GM18505 (cell line): ENCODE data around the gene HSH2D.

Experiments
- ATAC-seq: cut with Tn5 transposase; IDR thresholded peaks from one replicate; pipeline ENCODE4 v1.9.1; 2021; ENCODE audit not compliant: unreplicated experiment
- POLR2A ChIP-seq: IDR thresholded peaks from 4 replicates; pipeline ENCODE4 v1.6.1; 2011; ENCODE audit warnings: borderline replicate concordance; ENCODE audit not compliant: insufficient read depth, insufficient read length; ENCODE audit errors: extremely low read depth

The HSH2D gene

DNA sequence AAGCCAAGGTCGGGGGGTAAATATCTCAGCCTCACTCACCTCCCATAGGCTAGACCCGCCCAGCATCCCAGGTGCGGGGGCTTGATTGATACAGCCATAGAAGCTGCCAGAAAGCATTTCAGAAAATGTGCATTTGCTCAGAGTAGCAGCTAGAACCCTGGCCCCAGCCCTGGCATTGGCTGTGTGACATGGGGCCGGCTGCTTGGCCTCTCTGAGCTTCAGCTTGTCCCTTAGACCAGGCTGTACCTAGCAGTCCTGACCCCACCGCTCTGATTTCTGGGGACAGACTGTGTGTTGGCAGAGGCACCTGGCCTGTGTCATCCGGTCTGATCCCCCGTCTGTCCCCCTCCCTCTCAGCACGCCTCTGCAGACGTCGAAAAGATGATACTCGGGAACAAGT lies 16.4 kb upstream of the HSH2D start:
- no peak for ATAC-seq
- no peak for TF ChIP-seq POLR2A

DNA sequence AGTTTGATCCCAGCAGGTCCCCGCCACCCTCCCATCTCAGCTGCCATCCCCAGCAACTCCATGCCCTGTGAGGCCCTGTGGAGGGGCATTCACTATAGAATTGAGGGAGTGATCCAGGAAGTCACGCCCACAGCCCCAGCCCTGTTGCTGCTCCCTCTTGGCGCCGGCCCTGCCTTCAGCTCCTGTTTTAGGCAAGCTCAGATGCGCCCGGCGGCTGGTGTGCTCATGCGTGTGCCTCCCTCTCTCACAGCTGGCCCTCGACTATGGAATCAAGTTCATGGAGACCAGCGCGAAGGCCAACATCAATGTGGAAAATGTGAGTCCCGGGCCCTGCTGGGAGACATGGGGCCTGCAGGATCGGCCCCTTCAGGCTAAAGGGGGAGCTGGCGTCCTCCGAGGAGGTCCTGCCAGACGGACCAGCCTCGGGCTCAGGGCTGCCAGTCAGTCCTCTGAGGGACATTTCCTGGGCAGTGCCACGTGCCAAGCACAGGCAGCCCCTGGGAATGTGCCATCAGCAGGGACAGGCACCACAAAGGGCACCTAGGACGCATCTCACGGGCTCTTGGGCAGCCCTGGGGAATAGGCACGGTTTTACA lies 15.6 kb upstream of the HSH2D start:
- TF ChIP-seq POLR2A, result no peak
- no peak for ATAC-seq

DNA sequence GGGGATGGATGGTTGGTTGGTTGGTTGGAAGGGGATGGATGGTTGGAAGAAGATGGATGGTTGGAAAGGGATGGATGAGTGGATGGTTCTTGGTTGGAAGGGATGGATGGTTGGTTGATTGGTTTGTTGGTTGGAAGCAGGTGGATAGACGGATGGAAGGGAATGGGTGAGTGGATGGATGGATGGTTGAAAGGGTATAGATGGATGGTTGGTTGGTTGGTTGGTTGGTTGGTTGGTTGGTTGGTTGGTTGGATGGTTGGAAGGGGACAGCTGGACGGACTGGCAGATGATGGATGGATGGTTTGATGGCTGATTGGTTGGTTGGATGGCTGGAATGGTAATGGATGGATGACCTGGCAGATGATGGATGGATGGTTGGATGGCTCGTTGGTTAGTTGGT lies 11.8 kb upstream of the HSH2D start:
- TF ChIP-seq POLR2A, result no peak
- ATAC-seq, result no peak

DNA sequence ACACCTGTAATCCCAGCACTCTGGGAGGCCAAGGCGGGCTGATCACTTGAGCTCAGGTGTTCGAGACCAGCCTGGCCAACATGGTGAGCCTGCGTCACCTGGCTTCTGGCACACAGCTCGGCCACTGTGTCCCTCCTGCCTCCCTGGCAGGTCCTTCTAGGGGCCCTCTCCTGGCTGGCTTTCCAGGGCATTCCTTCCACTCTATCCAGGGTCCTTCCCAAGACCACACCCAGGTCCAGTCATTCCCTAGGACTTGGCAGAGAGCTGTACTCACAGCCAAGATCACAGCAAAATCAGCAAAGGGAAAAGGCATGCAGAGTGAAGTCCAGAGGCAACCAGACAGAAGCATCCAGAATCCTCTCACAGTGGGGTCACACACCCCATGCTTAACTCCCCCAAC lies 9.7 kb upstream of the HSH2D start:
- no peak for TF ChIP-seq POLR2A
- ATAC-seq, result no peak

DNA sequence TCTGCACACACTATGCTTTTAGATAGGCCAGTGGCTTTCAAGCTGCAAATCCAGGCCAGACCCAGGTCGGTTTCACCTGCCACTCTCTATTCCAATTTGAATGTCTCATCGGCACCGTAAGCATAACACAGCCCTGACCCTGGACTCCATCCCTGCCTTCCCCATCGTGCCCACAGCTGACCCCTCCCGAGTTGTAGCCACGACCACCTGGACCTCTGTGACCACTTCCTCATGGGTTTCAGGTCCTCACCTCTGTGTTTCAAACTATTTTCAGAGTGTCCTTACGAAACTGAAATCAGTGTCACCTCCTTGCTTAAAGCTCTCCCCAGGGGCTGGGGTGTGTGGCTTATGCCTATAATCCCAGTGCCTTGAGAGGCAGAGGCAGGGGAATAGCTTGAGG lies 9.0 kb upstream of the HSH2D start:
- ATAC-seq, result no peak
- no peak for TF ChIP-seq POLR2A

DNA sequence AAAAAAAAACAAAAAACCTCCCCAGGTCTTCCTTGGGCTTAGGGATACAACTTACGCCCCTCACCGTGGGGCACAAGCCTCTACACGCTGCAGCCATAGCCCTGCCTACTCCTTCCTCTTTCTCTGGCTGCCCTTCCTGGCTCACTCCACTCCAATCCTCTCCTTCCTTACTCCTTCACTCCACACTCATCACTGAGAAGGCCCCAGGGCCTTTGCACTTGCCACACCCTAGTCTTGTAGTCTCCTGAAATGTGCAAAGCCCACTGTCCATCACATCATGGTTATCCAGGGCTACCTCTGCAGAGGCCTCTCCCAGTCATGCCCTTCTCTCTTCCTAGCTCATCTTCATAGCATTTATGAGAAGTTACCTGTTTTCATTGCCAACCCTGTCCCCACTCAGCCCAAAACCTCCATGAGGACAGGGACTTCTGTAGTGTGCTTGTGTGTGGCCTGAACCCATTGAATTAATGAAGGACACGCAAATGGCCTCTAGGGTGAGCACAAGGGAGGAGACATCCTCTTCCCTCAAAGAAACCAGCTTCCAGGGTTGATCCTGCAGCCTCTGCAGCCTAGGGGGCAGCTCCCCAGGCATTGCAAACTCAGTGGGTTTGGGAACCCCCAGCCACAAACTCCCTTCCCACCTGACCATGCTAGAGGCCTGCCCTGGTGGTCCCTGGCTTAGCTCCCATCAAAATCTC lies 7.9 kb upstream of the HSH2D start:
- no peak for TF ChIP-seq POLR2A
- no peak for ATAC-seq

DNA sequence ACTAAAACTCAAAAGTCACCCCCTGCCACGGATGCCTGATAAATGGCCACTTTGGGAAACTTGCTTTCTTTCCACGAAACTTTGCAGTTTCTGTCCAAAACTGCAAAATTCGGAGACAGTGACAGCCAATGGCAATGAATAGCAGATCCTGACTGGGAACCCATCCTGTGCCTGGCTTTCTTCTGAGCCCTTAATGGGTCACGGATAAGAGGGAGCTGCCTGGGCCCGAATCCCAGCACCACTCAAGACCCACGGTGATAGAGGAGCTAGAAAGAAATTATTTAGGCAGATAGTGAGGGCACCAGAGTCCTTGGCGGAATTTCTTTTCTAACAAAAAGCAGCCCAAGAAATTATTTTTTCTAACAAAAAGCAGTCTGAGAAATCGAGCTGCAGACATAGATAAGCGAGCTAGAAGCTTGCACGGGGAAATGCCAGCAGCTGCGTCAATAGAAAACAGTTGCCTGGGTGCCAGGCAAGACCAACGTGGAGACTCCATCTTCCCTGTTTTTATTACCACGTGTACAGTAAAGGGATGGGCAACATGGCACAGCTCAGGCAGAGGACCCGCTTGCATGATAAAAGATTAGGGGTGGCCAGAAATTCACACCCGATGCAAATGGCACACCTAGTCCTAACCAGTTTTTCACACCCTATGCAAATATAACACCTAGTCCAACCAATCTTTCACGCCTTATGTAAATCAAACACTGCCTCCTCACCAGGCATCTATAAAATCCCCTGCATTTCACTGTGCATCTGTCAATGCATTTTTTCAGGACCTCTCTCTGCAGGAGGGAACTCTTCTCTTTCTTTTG lies 7.1 kb upstream of the HSH2D start:
- TF ChIP-seq POLR2A, result no peak
- no peak for ATAC-seq

DNA sequence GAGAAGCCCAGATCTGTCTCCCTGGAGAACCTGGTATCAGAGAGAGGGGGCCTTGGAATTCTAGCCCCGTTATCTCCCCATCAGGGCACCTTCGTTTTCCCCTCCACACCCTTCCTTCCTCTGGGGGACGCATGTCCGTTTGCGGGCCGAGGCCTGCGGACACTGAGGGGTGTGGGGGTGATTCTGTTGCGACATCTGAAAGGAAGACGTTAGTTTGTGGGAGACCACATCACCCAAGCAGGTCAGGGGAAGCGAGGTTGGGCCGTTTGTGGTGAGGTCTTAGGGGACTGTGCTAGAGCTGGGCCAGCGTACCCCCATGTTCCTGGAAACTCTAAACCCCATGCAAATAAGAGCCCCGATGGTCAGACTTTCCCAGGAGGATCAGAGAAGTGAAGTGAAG lies 3.7 kb upstream of the HSH2D start:
- no peak for TF ChIP-seq POLR2A
- no peak for ATAC-seq

DNA sequence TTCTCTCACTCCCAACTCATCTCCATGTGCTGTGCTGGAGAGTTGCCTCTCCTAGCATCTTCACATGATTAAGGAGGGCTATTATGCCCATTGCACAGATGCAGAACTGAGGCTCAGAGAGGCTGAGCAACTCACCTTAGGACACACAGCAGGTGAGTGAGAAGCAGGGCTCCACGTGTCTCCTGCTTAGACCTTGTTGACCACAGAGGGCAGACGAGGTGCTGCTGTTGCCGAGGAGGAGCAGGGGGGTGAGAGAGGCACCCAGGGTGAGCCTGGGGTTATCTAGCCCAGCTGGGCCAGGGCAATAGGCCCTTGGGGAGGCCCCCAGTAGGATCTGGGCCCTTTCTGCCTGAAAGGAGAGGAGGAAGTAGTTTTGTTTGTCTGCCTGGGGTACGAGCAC lies 2.4 kb upstream of the HSH2D start:
- peak; percentile 14 for TF ChIP-seq POLR2A
- ATAC-seq, result no peak

DNA sequence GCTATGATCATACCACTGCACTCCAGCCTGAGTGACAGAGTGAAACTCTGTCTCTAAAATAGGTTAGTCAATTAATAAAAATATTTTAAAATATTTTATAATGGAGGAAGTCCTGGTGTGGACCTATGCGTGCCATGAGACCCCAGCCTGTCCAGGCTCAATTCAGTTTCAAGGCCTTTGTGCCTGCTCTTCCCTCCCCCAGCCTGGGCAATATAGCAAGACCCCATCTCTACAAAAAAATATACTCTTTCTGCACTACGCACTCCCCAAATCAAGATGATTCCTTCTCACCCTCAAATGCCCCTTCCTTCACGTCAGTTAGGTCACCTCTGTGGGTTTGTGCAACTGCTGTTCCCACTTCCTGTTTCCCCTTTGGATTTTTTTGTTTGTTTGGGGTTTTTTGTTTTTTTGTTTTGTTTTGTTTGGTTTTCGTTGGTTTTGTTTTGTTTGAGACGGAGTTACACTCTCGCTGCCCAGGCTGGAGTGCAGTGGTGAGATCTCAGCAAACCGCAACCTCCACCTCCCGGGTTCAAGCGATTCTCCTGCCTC lies 1.4 kb upstream of the HSH2D start:
- no peak for ATAC-seq
- TF ChIP-seq POLR2A, result no peak

DNA sequence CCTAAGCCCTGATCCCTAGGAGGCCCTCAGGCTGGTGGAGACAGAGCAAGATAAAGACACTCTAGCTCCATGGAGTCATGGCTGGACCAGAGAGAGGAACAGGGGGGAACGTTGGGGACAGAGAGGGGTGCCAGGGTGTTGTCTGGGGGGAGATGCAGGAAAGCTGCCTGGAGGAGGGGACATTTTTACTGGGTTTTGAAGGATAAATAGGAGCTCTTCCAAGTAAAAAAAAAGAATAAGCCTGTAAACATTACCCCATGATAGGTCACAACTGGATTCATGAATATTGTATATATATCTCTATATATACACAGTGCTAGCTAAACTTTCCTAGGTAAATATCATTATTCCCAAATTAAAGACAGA lies 714 bp downstream of the HSH2D start:
- ATAC-seq, result no peak
- no peak for TF ChIP-seq POLR2A

DNA sequence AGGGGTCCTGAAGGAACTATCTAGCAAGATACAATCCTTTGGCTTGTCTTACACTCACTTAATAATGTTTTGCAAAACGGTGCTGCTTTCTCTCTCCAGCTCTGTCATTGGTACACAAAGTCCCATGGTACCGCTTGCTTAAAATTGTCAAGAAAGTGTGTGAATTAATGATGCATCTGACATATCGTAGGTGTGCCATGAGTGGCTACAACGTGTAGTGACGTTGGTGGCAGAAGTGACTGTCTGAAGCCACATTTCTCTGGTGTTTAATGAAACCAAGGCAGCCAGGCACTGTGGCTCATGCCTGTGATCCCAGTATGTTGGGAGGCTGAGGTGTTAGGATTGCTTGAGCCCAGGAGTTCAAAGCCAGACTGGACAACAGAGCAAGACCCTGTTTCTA lies 2.6 kb downstream of the HSH2D start:
- ATAC-seq, result no peak

DNA sequence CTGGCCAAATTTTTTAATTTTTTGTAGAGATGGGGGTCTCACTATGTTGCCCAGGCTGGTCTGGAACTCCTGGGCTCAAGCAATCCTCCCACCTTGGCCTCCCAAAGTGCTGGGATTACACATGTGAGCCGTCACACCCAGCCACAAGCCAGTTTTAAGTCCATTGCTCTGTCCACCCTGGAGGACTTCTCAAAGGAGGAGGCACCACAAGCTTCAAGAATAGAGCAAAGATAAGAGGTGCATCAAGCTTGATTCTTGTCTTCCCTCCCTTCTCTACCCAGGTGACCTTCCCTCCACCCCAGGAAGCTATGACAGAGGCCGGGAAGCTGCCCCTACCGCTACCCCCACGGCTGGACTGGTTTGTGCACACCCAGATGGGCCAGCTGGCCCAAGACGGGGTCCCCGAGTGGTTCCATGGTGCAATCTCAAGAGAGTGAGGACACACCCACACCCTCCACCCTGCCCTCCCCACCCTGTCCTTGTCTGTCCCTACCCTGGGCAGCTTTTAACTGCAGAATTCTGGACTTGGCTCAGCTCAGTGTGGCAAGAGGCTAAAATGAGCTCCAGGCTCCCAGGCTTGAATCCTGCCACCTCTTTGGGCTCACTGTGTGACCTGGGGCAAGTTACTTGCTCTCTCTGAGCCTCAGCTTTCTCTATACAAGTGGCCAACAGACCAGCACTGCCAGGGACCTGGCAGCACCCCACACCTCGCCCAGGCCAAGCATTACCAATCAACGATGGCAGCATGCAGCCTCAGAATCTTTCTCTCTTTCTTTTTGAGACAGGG lies 5.2 kb downstream of the HSH2D start:
- no peak for ATAC-seq
- TF ChIP-seq POLR2A, result no peak

More for the DNA sequence above, 2.6 kb downstream of the HSH2D start:
- TF ChIP-seq POLR2A, result no peak
